ENCODE measurements around the gene HRH1.
"Not testable (repeated sequence)": the region's sequence is repeated elsewhere in the genome, so short reads cannot be mapped to it uniquely, and the experiment has no call there.

The HRH1 gene

GRCh38 chr3:11161666-11162065, 7.4 kb downstream of the HRH1 start:
- Histone ChIP-seq H3K4me2 (ENCODE audit: low read depth, low read length, poor library complexity, severe bottlenecking) (no peak overlapping the region), H3K27me3 (ENCODE audit: low read length) (no peaks in the 10 kb centered on the region), H3K4me3 (ENCODE audit: insufficient read depth, low read length, poor library complexity, severe bottlenecking) (no peak overlapping the region), H3K9ac (ENCODE audit: low read length) (no peak overlapping the region), H3K9me2 (replicated peaks; ENCODE audit: insufficient read depth, low read length) (no peaks in the 10 kb centered on the region), H3F3A (ENCODE audit: insufficient read depth) (no peaks in the 10 kb centered on the region), H3K27ac (ENCODE audit: low read depth, low read length) (no peak overlapping the region), H4K20me1 (ENCODE audit: low read depth, low read length) (no peaks in the 10 kb centered on the region), H2AFZ (ENCODE audit: low read depth, low read length, severe bottlenecking) (no peak overlapping the region), H3K36me3 (ENCODE audit: low read length) (no peaks in the 10 kb centered on the region), H3K79me2 (ENCODE audit: insufficient read depth, low read length) (no peaks in the 10 kb centered on the region), H3K9me3 (ENCODE audit: insufficient read depth, low read length) (no peaks in the 10 kb centered on the region)
- TF ChIP-seq CTCF (IDR thresholded peaks at IDR 0.05; ENCODE audit: insufficient read depth, low read length, poor library complexity, severe bottlenecking) (no peak), EZH2phosphoT487 (conservative IDR thresholded peaks at IDR 0.05; ENCODE audit: low read length) (no peak)

- Histone ChIP-seq H3K9me2 (replicated peaks; ENCODE audit: insufficient read depth, low read length) (no peaks in the 10 kb centered on the region), H3K79me2 (ENCODE audit: insufficient read depth, low read length) (no peaks in the 10 kb centered on the region)
These were observed 8.4 kb downstream of the HRH1 start for GRCh38 chr3:11162401-11163345.

GRCh38 chr3:11164607-11165006, 10.3 kb downstream of the HRH1 start:
- no peak overlapping the region for H2AFZ ChIP-seq (ENCODE audit: low read depth, low read length, severe bottlenecking)
- no peak overlapping the region for H3K4me2 ChIP-seq (ENCODE audit: low read depth, low read length, poor library complexity, severe bottlenecking)
- H3K27me3 ChIP-seq (ENCODE audit: low read length), result no peaks in the 10 kb centered on the region
- no peaks in the 10 kb centered on the region for H3K9me2 ChIP-seq (replicated peaks; ENCODE audit: insufficient read depth, low read length)
- H3K4me3 ChIP-seq (ENCODE audit: insufficient read depth, low read length, poor library complexity, severe bottlenecking), result no peak overlapping the region
- no peak overlapping the region for H3K9ac ChIP-seq (ENCODE audit: low read length)
- no peaks in the 10 kb centered on the region for H4K20me1 ChIP-seq (ENCODE audit: low read depth, low read length)
- no peak for TF ChIP-seq CTCF (IDR thresholded peaks at IDR 0.05; ENCODE audit: insufficient read depth, low read length, poor library complexity, severe bottlenecking)
- no peak for TF ChIP-seq EZH2phosphoT487 (conservative IDR thresholded peaks at IDR 0.05; ENCODE audit: low read length)
- no peaks in the 10 kb centered on the region for H3K79me2 ChIP-seq (ENCODE audit: insufficient read depth, low read length)
- no peaks in the 10 kb centered on the region for H3K9me3 ChIP-seq (ENCODE audit: insufficient read depth, low read length)
- no peak overlapping the region for H3K27ac ChIP-seq (ENCODE audit: low read depth, low read length)
- no peaks in the 10 kb centered on the region for H3F3A ChIP-seq (ENCODE audit: insufficient read depth)
- no peaks in the 10 kb centered on the region for H3K36me3 ChIP-seq (ENCODE audit: low read length)

More at GRCh38 chr3:11162401-11163345, 8.4 kb downstream of the HRH1 start:
- Histone ChIP-seq H4K20me1 (ENCODE audit: low read depth, low read length) (no peaks in the 10 kb centered on the region), H2AFZ (ENCODE audit: low read depth, low read length, severe bottlenecking) (no peak overlapping the region), H3K9me3 (ENCODE audit: insufficient read depth, low read length) (no peaks in the 10 kb centered on the region), H3K4me3 (ENCODE audit: insufficient read depth, low read length, poor library complexity, severe bottlenecking) (no peak overlapping the region), H3K9ac (ENCODE audit: low read length) (no peak overlapping the region), H3K27ac (ENCODE audit: low read depth, low read length) (no peak overlapping the region), H3F3A (ENCODE audit: insufficient read depth) (no peaks in the 10 kb centered on the region), H3K4me2 (ENCODE audit: low read depth, low read length, poor library complexity, severe bottlenecking) (no peak overlapping the region), H3K27me3 (ENCODE audit: low read length) (no peaks in the 10 kb centered on the region), H3K36me3 (ENCODE audit: low read length) (no peaks in the 10 kb centered on the region)
- no peak for TF ChIP-seq EZH2phosphoT487 (conservative IDR thresholded peaks at IDR 0.05; ENCODE audit: low read length)

GRCh38 chr3:11165476-11165875, 11.2 kb downstream of the HRH1 start:
- no peaks in the 10 kb centered on the region for H3K9me3 ChIP-seq (ENCODE audit: insufficient read depth, low read length)
- H3K27ac ChIP-seq (ENCODE audit: low read depth, low read length), result no peak overlapping the region
- no peaks in the 10 kb centered on the region for H3K9me2 ChIP-seq (replicated peaks; ENCODE audit: insufficient read depth, low read length)
- TF ChIP-seq CTCF (IDR thresholded peaks at IDR 0.05; ENCODE audit: insufficient read depth, low read length, poor library complexity, severe bottlenecking) (no peak), EZH2phosphoT487 (conservative IDR thresholded peaks at IDR 0.05; ENCODE audit: low read length) (no peak)
- no peaks in the 10 kb centered on the region for H3K79me2 ChIP-seq (ENCODE audit: insufficient read depth, low read length)
- H2AFZ ChIP-seq (ENCODE audit: low read depth, low read length, severe bottlenecking), result no peak overlapping the region
- H3K9ac ChIP-seq (ENCODE audit: low read length), result no peak overlapping the region
- no peaks in the 10 kb centered on the region for H3F3A ChIP-seq (ENCODE audit: insufficient read depth)
- H3K36me3 ChIP-seq (ENCODE audit: low read length), result no peaks in the 10 kb centered on the region
- H3K4me2 ChIP-seq (ENCODE audit: low read depth, low read length, poor library complexity, severe bottlenecking), result no peak overlapping the region
- H4K20me1 ChIP-seq (ENCODE audit: low read depth, low read length), result no peaks in the 10 kb centered on the region
- H3K27me3 ChIP-seq (ENCODE audit: low read length), result no peaks in the 10 kb centered on the region
- H3K4me3 ChIP-seq (ENCODE audit: insufficient read depth, low read length, poor library complexity, severe bottlenecking), result no peak overlapping the region

- not testable (repeated sequence) for H3K4me2 ChIP-seq (ENCODE audit: low read depth, low read length, poor library complexity, severe bottlenecking); H3K79me2 ChIP-seq (ENCODE audit: insufficient read depth, low read length); H3F3A ChIP-seq (ENCODE audit: insufficient read depth); H3K4me3 ChIP-seq (ENCODE audit: insufficient read depth, low read length, poor library complexity, severe bottlenecking); H3K36me3 ChIP-seq (ENCODE audit: low read length); H3K9me3 ChIP-seq (ENCODE audit: insufficient read depth, low read length); H2AFZ ChIP-seq (ENCODE audit: low read depth, low read length, severe bottlenecking); H3K9ac ChIP-seq (ENCODE audit: low read length); H3K9me2 ChIP-seq (replicated peaks; ENCODE audit: insufficient read depth, low read length); H4K20me1 ChIP-seq (ENCODE audit: low read depth, low read length); H3K27me3 ChIP-seq (ENCODE audit: low read length); H3K27ac ChIP-seq (ENCODE audit: low read depth, low read length)
These were observed 12.6 kb downstream of the HRH1 start for GRCh38 chr3:11166807-11167400.
